T-helper 1 cell treated with Interleukin-12 subunit alpha and Interleukin-12 subunit beta and Interleukin-4 antibody, amounts not matched to agents 30 μg/mL and 1 μg/mL, for 36 hours (primary cell): ENCODE data around the gene ACTR3.
A peak's percentile ranks its signal among the peaks of the same experiment; 100 is the strongest.
"Not testable (repeated sequence)": the region's sequence is repeated elsewhere in the genome, so short reads cannot be mapped to it uniquely, and the experiment has no call there.

ENCODE experiments used
- H3K27ac Mint-ChIP-seq: one replicate; pipeline ENCODE4 v1.8.0; 2021; ENCODE audit warnings: mild to moderate bottlenecking, mixed read lengths
- H3K27me3 Mint-ChIP-seq: one replicate; pipeline ENCODE4 v1.8.0; 2021; ENCODE audit warnings: low read depth, mixed read lengths
- H3K36me3 Mint-ChIP-seq: one replicate; pipeline ENCODE4 v1.8.0; 2021; ENCODE audit warnings: low read depth, mixed read lengths
- H3K4me1 Mint-ChIP-seq: one replicate; pipeline ENCODE4 v1.8.0; 2021; ENCODE audit warnings: low read depth, mixed read lengths
- H3K4me3 Mint-ChIP-seq: one replicate; pipeline ENCODE4 v1.8.0; 2021; ENCODE audit warnings: mild to moderate bottlenecking, moderate library complexity, mixed read lengths
- H3K9me3 Mint-ChIP-seq: one replicate; pipeline ENCODE4 v1.8.0; 2021; ENCODE audit warnings: mixed read lengths

ACTR3 gene

GRCh38 chr2:113907297-113907696 lies 17.4 kb downstream of the ACTR3 start:
- Mint-ChIP-seq H3K9me3 (no peaks in the 10 kb centered on the region), H3K27ac (no peak overlapping the region), H3K27me3 (no peaks in the 10 kb centered on the region), H3K36me3 (peaks cover 30% of the 10 kb centered on the region), H3K4me1 (peaks cover 59% of the 10 kb centered on the region), H3K4me3 (no peak overlapping the region)

- H3K4me3 Mint-ChIP-seq = no peak overlapping the region
- no peaks in the 10 kb centered on the region for H3K9me3 Mint-ChIP-seq
- H3K27me3 Mint-ChIP-seq = no peaks in the 10 kb centered on the region
- peaks cover 33% of the 10 kb centered on the region for H3K36me3 Mint-ChIP-seq
- no peak overlapping the region for H3K27ac Mint-ChIP-seq
- peaks cover 50% of the 10 kb centered on the region for H3K4me1 Mint-ChIP-seq
Observed at GRCh38 chr2:113910110-113910717, 20.3 kb downstream of the ACTR3 start.

- Mint-ChIP-seq H3K4me1 (peaks cover 49% of the 10 kb centered on the region), H3K9me3 (no peaks in the 10 kb centered on the region), H3K27ac (peak overlapping the region; percentile 8), H3K27me3 (no peaks in the 10 kb centered on the region), H3K4me3 (no peak overlapping the region), H3K36me3 (peaks cover 32% of the 10 kb centered on the region)
Observed at GRCh38 chr2:113910967-113911678, 21.2 kb downstream of the ACTR3 start.

GRCh38 chr2:113915082-113915819 lies 25.4 kb downstream of the ACTR3 start:
- H3K9me3 Mint-ChIP-seq = no peaks in the 10 kb centered on the region
- no peaks in the 10 kb centered on the region for H3K27me3 Mint-ChIP-seq
- H3K4me1 Mint-ChIP-seq = peaks cover 46% of the 10 kb centered on the region
- no peak overlapping the region for H3K4me3 Mint-ChIP-seq
- H3K27ac Mint-ChIP-seq = no peak overlapping the region
- peaks cover 49% of the 10 kb centered on the region for H3K36me3 Mint-ChIP-seq

GRCh38 chr2:113918229-113918628 lies 28.3 kb downstream of the ACTR3 start:
- peaks cover 40% of the 10 kb centered on the region for H3K36me3 Mint-ChIP-seq
- H3K4me3 Mint-ChIP-seq = no peak overlapping the region
- no peaks in the 10 kb centered on the region for H3K27me3 Mint-ChIP-seq
- H3K4me1 Mint-ChIP-seq = peaks cover 37% of the 10 kb centered on the region
- H3K27ac Mint-ChIP-seq = no peak overlapping the region
- no peaks in the 10 kb centered on the region for H3K9me3 Mint-ChIP-seq

- Mint-ChIP-seq H3K4me3 (no peak overlapping the region), H3K27ac (no peak overlapping the region)
Observed at GRCh38 chr2:113920996-113921395, 31.1 kb downstream of the ACTR3 start.

DNA sequence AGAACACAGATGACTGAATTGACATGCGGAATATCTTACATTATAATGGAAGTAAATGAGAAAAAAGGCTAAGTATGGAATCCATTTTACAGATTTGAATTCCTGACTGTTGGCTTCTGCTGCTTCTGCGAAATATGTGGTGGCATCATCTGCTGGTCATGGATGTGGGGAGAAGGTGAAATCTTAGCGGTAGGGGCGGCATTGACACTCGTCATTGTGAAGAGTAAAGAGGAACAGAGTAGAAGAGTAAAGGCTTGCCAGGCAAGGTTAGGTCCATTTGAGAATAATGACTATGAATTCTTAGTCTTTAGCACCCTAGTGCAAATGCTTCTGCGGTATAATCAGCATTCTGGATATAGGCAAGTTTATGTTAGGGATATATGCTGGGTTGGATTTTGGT lies 32.4 kb downstream of the ACTR3 start:
- peaks cover 34% of the 10 kb centered on the region for H3K4me1 Mint-ChIP-seq
- no peaks in the 10 kb centered on the region for H3K9me3 Mint-ChIP-seq
- H3K36me3 Mint-ChIP-seq = peaks cover 27% of the 10 kb centered on the region
- no peak overlapping the region for H3K4me3 Mint-ChIP-seq
- no peak overlapping the region for H3K27ac Mint-ChIP-seq
- no peaks in the 10 kb centered on the region for H3K27me3 Mint-ChIP-seq

More at GRCh38 chr2:113920996-113921395, 31.1 kb downstream of the ACTR3 start:
- Mint-ChIP-seq H3K36me3 (peaks cover 30% of the 10 kb centered on the region), H3K4me1 (peaks cover 39% of the 10 kb centered on the region), H3K27me3 (no peaks in the 10 kb centered on the region), H3K9me3 (no peaks in the 10 kb centered on the region)

DNA sequence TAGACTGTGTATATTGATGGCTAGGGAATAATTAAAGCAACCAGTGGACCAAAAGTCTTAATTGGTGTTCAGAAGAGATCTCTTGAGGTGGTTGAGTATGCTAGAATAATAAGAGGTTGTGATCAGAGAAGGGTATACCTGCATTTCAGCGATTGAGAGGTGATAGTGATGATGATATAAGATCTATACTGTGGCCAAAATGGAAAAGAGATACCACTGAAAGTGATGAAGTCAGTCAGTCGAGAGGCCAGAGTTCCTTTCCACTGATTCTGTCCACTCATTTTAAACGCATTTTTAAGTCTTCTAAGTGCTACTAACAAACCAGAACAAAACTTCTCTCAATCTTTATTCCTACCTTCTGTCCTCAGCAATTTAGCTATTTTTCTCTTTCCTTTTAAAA lies 32.9 kb downstream of the ACTR3 start:
- H3K4me3 Mint-ChIP-seq = no peak overlapping the region
- no peaks in the 10 kb centered on the region for H3K27me3 Mint-ChIP-seq
- H3K9me3 Mint-ChIP-seq = no peaks in the 10 kb centered on the region
- H3K4me1 Mint-ChIP-seq = peaks cover 29% of the 10 kb centered on the region
- H3K27ac Mint-ChIP-seq = no peak overlapping the region
- peaks cover 23% of the 10 kb centered on the region for H3K36me3 Mint-ChIP-seq

DNA sequence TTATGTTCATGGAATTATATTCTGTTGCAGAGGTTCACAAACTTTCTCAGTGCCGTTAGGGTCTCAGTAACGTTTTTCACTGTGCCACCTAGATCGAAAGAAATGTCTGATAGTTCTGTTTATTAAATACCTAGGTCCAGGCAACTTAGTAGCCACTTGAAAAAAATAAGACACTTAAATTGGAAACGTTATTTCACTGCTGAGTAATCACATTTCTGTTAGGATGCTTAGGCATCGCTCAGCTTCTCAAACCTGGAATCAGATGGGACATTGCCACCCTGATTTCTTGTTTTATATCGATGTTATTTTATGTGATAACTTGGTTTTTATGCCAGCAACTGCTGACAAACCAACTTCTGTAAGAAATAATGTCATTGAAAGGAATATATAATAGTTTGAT lies 36.0 kb downstream of the ACTR3 start:
- Mint-ChIP-seq H3K27me3 (no peaks in the 10 kb centered on the region), H3K4me1 (peaks cover 25% of the 10 kb centered on the region), H3K9me3 (no peaks in the 10 kb centered on the region), H3K36me3 (peaks cover 34% of the 10 kb centered on the region), H3K27ac (no peak overlapping the region), H3K4me3 (no peak overlapping the region)

- no peak overlapping the region for H3K4me3 Mint-ChIP-seq
- H3K9me3 Mint-ChIP-seq = no peaks in the 10 kb centered on the region
- no peak overlapping the region for H3K27ac Mint-ChIP-seq
- H3K27me3 Mint-ChIP-seq = no peaks in the 10 kb centered on the region
- H3K36me3 Mint-ChIP-seq = peaks cover 36% of the 10 kb centered on the region
- H3K4me1 Mint-ChIP-seq = peaks cover 24% of the 10 kb centered on the region
Observed at GRCh38 chr2:113926314-113926713, 36.4 kb downstream of the ACTR3 start.

GRCh38 chr2:113930448-113930847 lies 40.6 kb downstream of the ACTR3 start:
- no peak overlapping the region for H3K4me3 Mint-ChIP-seq
- H3K27me3 Mint-ChIP-seq = no peaks in the 10 kb centered on the region
- H3K4me1 Mint-ChIP-seq = peaks cover 20% of the 10 kb centered on the region
- no peak overlapping the region for H3K27ac Mint-ChIP-seq
- H3K9me3 Mint-ChIP-seq = no peaks in the 10 kb centered on the region
- peaks cover 50% of the 10 kb centered on the region for H3K36me3 Mint-ChIP-seq

- Mint-ChIP-seq H3K4me3 (no peak overlapping the region), H3K27me3 (no peaks in the 10 kb centered on the region), H3K36me3 (peaks cover 53% of the 10 kb centered on the region), H3K27ac (peak overlapping the region; percentile 18), H3K9me3 (peaks cover 9% of the 10 kb centered on the region), H3K4me1 (peaks cover 10% of the 10 kb centered on the region)
Observed at GRCh38 chr2:113937501-113937900, 47.6 kb downstream of the ACTR3 start.

- H3K27ac Mint-ChIP-seq = no peak overlapping the region
- H3K27me3 Mint-ChIP-seq = no peaks in the 10 kb centered on the region
- H3K4me3 Mint-ChIP-seq = no peak overlapping the region
- H3K36me3 Mint-ChIP-seq = peaks cover 43% of the 10 kb centered on the region
- H3K9me3 Mint-ChIP-seq = peaks cover 9% of the 10 kb centered on the region
- peaks cover 9% of the 10 kb centered on the region for H3K4me1 Mint-ChIP-seq
Observed at GRCh38 chr2:113940891-113941290, 51.0 kb downstream of the ACTR3 start.

DNA sequence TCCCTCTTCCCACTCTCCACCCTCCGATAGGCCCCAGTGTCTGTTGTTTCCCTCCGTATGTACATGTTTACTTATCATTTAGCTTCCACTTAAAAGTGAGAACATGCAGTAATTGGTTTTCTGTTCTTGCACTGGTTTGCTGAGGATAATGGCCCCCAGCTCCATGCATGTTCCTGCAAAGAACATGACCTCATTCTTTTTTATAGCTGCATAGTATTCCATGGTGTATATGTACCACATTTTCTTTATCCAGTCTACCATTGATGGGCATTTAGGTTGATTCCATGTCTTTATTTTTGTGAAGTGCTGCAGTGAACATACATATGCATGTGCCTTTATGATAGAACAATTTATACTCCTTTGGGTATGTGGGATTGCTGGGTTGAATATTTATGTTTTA lies 55.9 kb downstream of the ACTR3 start:
- H3K27ac Mint-ChIP-seq, H3K4me3 Mint-ChIP-seq, H3K9me3 Mint-ChIP-seq, H3K4me1 Mint-ChIP-seq, H3K27me3 Mint-ChIP-seq: not testable (repeated sequence)
- peaks cover 37% of the 10 kb centered on the region for H3K36me3 Mint-ChIP-seq

DNA sequence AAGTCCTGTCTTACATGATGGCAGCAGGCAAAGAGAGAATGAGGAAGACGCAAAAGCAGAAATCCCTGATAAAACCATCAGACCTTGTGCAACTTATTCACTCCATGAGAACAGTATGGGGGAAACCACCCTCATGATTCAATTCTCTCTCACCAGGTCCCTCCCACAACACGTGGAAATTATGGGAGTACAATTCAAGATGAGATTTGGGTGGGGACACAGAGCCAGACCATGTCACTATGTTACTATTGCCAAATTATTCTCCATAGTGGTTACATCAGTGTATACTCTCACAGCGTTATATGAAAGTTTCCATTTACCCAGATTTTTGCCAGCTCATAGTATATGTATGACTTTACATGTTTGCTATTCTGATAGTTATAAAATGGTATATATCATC lies 61.0 kb downstream of the ACTR3 start:
- Mint-ChIP-seq H3K27ac (peak overlapping the region; percentile 24), H3K36me3 (peaks cover 48% of the 10 kb centered on the region), H3K4me1 (peaks cover 19% of the 10 kb centered on the region)
- H3K9me3 Mint-ChIP-seq, H3K4me3 Mint-ChIP-seq, H3K27me3 Mint-ChIP-seq: not testable (repeated sequence)
